K562 (cell line): ENCODE results near the gene ZNF691. TPM values are rescaled to one million over a fixed set of nuclear protein-coding genes. Genes with fewer than 3 reads are reported as not detected.

Source experiments
- ATAC-seq: fragments of 200-7000 bp; cut with Tn5 transposase; 3 replicates; pipeline ENCODE4 v1.9.1; 2020; ENCODE audit warnings: moderate library complexity
- BruUV-seq: library from RNA; stranded (reverse); fragments of 400-500 nt; replicated peaks from 2 replicates; lab custom pipeline; 2021; lab: Mats Ljungman, UMichigan
- CTCF ChIA-PET: fragments of 300-600 bp; formaldehyde crosslinking; extraction: SDS; loops from one replicate; lab custom pipeline; 2021; ENCODE audit warnings: low intra/inter-chr PET ratio; lab: Yijun Ruan, JAX
- POLR2A ChIA-PET: fragments of 300-600, 350-650 bp; sonication (Branson Sonifier 250); formaldehyde crosslinking; extraction: SDS; loops from one replicate; lab custom pipeline; 2021; ENCODE audit warnings: antibody characterized with exemption, inconsistent platforms; lab: Yijun Ruan, JAX
- DNase-seq, 4 experiments: peaks; one replicate each; pipeline versions ENCODE4 v3.0.0 to v3.0.0-alpha.2; 2011 to 2018; ENCODE audit warnings: low spot score in 3 of 4, mixed read lengths in 3 of 4; ENCODE audit errors: extremely low read depth in 1 of 4
- FAIRE-seq: peaks from 2 replicates; lab custom pipeline; 2011; peaks lifted over from hg19 to GRCh38; lab: Jason Lieb, UNC
- H2AFZ ChIP-seq: 2 replicates; pipeline ENCODE4 v1.6.0; 2011; ENCODE audit warnings: low read depth, low read length, control low read depth, inconsistent platforms
- H3K27ac ChIP-seq: fragments of 200-600 bp; 3 replicates; pipeline ENCODE4 v1.8.0; 2011; ENCODE audit warnings: low read depth, mild to moderate bottlenecking, control low read depth, inconsistent platforms, low read length, moderate library complexity, mixed read lengths; ENCODE audit errors: extremely low read depth
- H3K27me3 ChIP-seq, 2 experiments: fragments of 300-600 bp in 1 of 2; 2 replicates in 1 of 2; 3 replicates in 1 of 2; pipeline versions ENCODE4 v1.6.0 to v1.8.0; 2011; ENCODE audit warnings: inconsistent platforms in 2 of 2, low read length in 2 of 2, mild to moderate bottlenecking in 1 of 2, mixed read lengths in 1 of 2, moderate library complexity in 1 of 2; ENCODE audit not compliant: control insufficient read depth in 2 of 2, insufficient read depth in 2 of 2
- H3K36me3 ChIP-seq: fragments of 300-600 bp; 3 replicates; pipeline ENCODE4 v1.8.0; 2011; ENCODE audit warnings: mild to moderate bottlenecking, low read length, inconsistent platforms; ENCODE audit not compliant: control insufficient read depth, insufficient read depth
- H3K4me1 ChIP-seq, 2 experiments: fragments of 200-600 bp in 1 of 2; replicated peaks in 1 of 2; 2 replicates in 1 of 2; 3 replicates in 1 of 2; pipeline versions ENCODE4 v1.5.1 to v1.8.0; 2011; ENCODE audit warnings: inconsistent platforms in 2 of 2, low read length in 2 of 2, mild to moderate bottlenecking in 1 of 2, mixed read lengths in 1 of 2, moderate library complexity in 1 of 2; ENCODE audit not compliant: control insufficient read depth in 2 of 2, insufficient read depth in 2 of 2
- H3K4me2 ChIP-seq: 2 replicates; pipeline ENCODE4 v1.6.1; 2011; ENCODE audit warnings: low read length, control low read depth, inconsistent platforms, mixed read lengths; ENCODE audit not compliant: insufficient read depth
- H3K4me3 ChIP-seq: fragments of 200-600 bp; sonication (generic), shearing (Covaris generic); 2 replicates; pipeline ENCODE4 v1.5.1; 2016; ENCODE audit warnings: control low read depth, inconsistent platforms
- H3K79me2 ChIP-seq: fragments of 200-600 bp; 3 replicates; pipeline ENCODE4 v1.8.0; 2011; ENCODE audit warnings: low read length, inconsistent platforms; ENCODE audit not compliant: control insufficient read depth, insufficient read depth
- H3K9ac ChIP-seq, 2 experiments: 2 replicates each; pipeline versions ENCODE4 v1.6.0 to v1.6.1; 2011; ENCODE audit warnings: low read depth in 2 of 2, low read length in 2 of 2, control low read depth in 1 of 2, inconsistent platforms in 1 of 2, mild to moderate bottlenecking in 1 of 2, mixed read lengths in 1 of 2; ENCODE audit not compliant: insufficient read depth in 1 of 2
- H3K9me1 ChIP-seq: one replicate; pipeline ENCODE4 v1.6.0; 2011; ENCODE audit warnings: inconsistent platforms, mild to moderate bottlenecking, low read length, moderate library complexity; ENCODE audit not compliant: control insufficient read depth, insufficient read depth
- H3K9me3 ChIP-seq: replicated peaks from 2 replicates; pipeline ENCODE4 v1.5.1; 2011; ENCODE audit warnings: low read depth, low read length, inconsistent platforms; ENCODE audit not compliant: control insufficient read depth, insufficient read depth
- H4K20me1 ChIP-seq: replicated peaks from 2 replicates; pipeline ENCODE4 v1.6.1; 2011; ENCODE audit warnings: low read length, inconsistent platforms, mixed read lengths; ENCODE audit not compliant: control insufficient read depth, insufficient read depth
- CXXC5 ChIP-seq: fragments of 250-450 bp; sonication (Bioruptor Pico); IDR thresholded peaks from 2 replicates; pipeline ENCODE4 v1.8.0; 2022; ENCODE audit warnings: inconsistent platforms, mild to moderate bottlenecking, moderate library complexity
- FOXA1 ChIP-seq: fragments of 450-650 bp; IDR thresholded peaks from 2 replicates; pipeline ENCODE4 v1.6.1; 2016; ENCODE audit warnings: mild to moderate bottlenecking, borderline replicate concordance
- FOXK1 ChIP-seq: sonication (generic); formaldehyde crosslinking; IDR thresholded peaks from 2 replicates; pipeline ENCODE4 v1.8.0; 2022; ENCODE audit warnings: missing genetic modification reagents, mild to moderate bottlenecking, borderline replicate concordance
- NFIX ChIP-seq: fragments of 250-450 bp; sonication (Bioruptor Pico); IDR thresholded peaks from 2 replicates; pipeline ENCODE4 v1.4.0; 2020; ENCODE audit warnings: low read depth, mild to moderate bottlenecking, moderate library complexity
- PURB ChIP-seq: sonication (generic); formaldehyde crosslinking; IDR thresholded peaks from 2 replicates; pipeline ENCODE4 v1.9.0; 2021; ENCODE audit warnings: low read depth, mild to moderate bottlenecking, missing genetic modification reagents
- SREBF1 ChIP-seq: fragments of 150-350 bp; IDR thresholded peaks from 2 replicates; pipeline ENCODE4 v1.6.1; 2014; ENCODE audit warnings: antibody characterized with exemption, low read depth, low read length, borderline replicate concordance
- ZNF253 ChIP-seq: fragments of 250-450 bp; sonication (Bioruptor Pico); conservative IDR thresholded peaks from 2 replicates; pipeline ENCODE4 v1.6.1; 2021; ENCODE audit warnings: mild to moderate bottlenecking
- ZNF347 ChIP-seq: fragments of 450-650 bp; formaldehyde crosslinking; IDR thresholded peaks from 2 replicates; pipeline ENCODE4 v1.4.0; 2020; ENCODE audit warnings: low read depth, mild to moderate bottlenecking, moderate library complexity
- ZSCAN32 ChIP-seq: fragments of 450-650 bp; formaldehyde crosslinking; IDR thresholded peaks from 2 replicates; pipeline ENCODE4 v1.4.0; 2020; ENCODE audit warnings: mild to moderate bottlenecking, moderate library complexity
- in situ Hi-C: fragments of 300-500 bp; cut with MboI; formaldehyde crosslinking; loops from 4 replicates; pipeline ENCODE4 v1.15.0; 2018; ENCODE audit warnings: inconsistent platforms, mixed read lengths
- intact Hi-C: fragments of 100-400 bp; cut with micrococcal nuclease; formaldehyde crosslinking; loops from 2 replicates; pipeline ENCODE4 v1.14.2; 2022
- polyA plus RNA-seq, 8 experiments: library from polyadenylated mRNA; depleted of rRNA in 4 of 8; stranded (reverse) in 5 of 8; unstranded in 3 of 8; fragments of >200 nt; fragmentation: Nextera tagmentation in 2 of 8; fragmentation: Illumina TruSeq in 1 of 8; extraction: Ambion mirVana in 2 of 8; extraction: Trizol in 1 of 8; gene quantifications; 2 replicates each; pipeline versions ENCODE4 v1.2.1 to v1.2.3, GENCODE V29; 2011 to 2014; ENCODE audit warnings: inconsistent platforms in 1 of 8, missing spikeins in 1 of 8
- total RNA-seq, 7 experiments: library from RNA; depleted of rRNA in 6 of 7; stranded (reverse); fragments of >200 nt in 6 of 7; fragmentation: Illumina TruSeq in 2 of 7; extraction: Trizol in 2 of 7; gene quantifications; 2 replicates each; pipeline versions ENCODE4 v1.2.1 to v1.2.3, GENCODE V29; 2011 to 2021; ENCODE audit warnings: low replicate concordance in 1 of 7
- TF ChIP-seq, protein P1 (sequence below): fragments of 250-450 bp; sonication (Bioruptor Pico); IDR thresholded peaks from 2 replicates; pipeline ENCODE4 v1.5.0; 2020; ENCODE audit warnings: mild to moderate bottlenecking, borderline replicate concordance
- TF ChIP-seq, protein P2 (sequence below), 2 experiments: fragments of 450-650 bp; IDR thresholded peaks; 2 replicates each; pipeline ENCODE4 v1.6.1; 2016
- TF ChIP-seq, protein P3 (sequence below), 2 experiments: fragments of 150-350 bp in 1 of 2; IDR thresholded peaks; 2 replicates each; pipeline ENCODE4 v1.6.1; 2012 to 2016; ENCODE audit warnings: low read depth in 2 of 2, low read length in 2 of 2, mild to moderate bottlenecking in 1 of 2, moderate library complexity in 1 of 2
- TF ChIP-seq, protein P4 (sequence below): fragments of 250-450 bp; sonication (Bioruptor Pico); IDR thresholded peaks from 2 replicates; pipeline ENCODE4 v1.5.0; 2021

Gene ZNF691
- total and polyA plus RNA-seq, 9 of the 15 experiments (the other 6 are each of a cell fraction or from before 2014, with no cell fraction given): 10.7 to 30.4 (median 14.8) TPM

DNA sequence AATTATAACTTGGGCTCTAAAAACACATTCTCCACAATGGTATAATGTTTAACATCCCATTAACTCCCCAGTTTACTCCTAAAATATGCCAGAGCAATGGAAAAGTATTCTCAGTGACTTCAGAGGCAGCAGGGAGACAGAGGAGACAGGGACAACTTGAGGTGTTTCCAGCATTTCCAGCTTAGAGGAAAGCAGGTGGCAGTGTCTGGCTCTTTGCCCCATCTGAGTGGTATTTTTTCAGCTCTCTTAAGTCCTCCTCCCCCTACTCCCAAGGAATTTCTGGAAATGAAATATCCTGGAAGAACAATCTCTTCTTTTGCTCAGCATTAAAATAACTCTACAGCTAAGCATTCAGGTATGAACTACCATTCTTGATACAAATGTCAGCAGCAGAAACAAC, 40.2 kb upstream of the ZNF691 start:
- Histone ChIP-seq H3K4me2 (no peak overlapping the region), H3K9ac (no peak overlapping the region), H3K4me3 (no peak overlapping the region), H3K36me3 (peaks cover 14% of the 10 kb centered on the region; the same call in 2 of the 3 replicates), H3K9me1 (no peaks in the 10 kb centered on the region), H3K9me3 (no peaks in the 10 kb centered on the region), H3K27me3 (no peaks in the 10 kb centered on the region), H4K20me1 (no peaks in the 10 kb centered on the region), H3K4me1 (no peaks in the 10 kb centered on the region), H2AFZ (no peak overlapping the region), H3K79me2 (no peaks in the 10 kb centered on the region), H3K27ac (no peak overlapping the region)
- TF ChIP-seq ZSCAN32 (CRISPR knock-in tag): no peak
- no peak for TF ChIP-seq CXXC5
- TF ChIP-seq ZNF253 (CRISPR knock-in tag): no peak
- TF ChIP-seq ZNF347 (CRISPR knock-in tag): no peak
- TF ChIP-seq, protein P1, sequence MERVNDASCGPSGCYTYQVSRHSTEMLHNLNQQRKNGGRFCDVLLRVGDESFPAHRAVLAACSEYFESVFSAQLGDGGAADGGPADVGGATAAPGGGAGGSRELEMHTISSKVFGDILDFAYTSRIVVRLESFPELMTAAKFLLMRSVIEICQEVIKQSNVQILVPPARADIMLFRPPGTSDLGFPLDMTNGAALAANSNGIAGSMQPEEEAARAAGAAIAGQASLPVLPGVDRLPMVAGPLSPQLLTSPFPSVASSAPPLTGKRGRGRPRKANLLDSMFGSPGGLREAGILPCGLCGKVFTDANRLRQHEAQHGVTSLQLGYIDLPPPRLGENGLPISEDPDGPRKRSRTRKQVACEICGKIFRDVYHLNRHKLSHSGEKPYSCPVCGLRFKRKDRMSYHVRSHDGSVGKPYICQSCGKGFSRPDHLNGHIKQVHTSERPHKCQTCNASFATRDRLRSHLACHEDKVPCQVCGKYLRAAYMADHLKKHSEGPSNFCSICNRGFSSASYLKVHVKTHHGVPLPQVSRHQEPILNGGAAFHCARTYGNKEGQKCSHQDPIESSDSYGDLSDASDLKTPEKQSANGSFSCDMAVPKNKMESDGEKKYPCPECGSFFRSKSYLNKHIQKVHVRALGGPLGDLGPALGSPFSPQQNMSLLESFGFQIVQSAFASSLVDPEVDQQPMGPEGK (CRISPR knock-in tag): no peak
- TF ChIP-seq SREBF1: no peak
- no peak for TF ChIP-seq FOXA1
- no peak for TF ChIP-seq FOXK1
- TF ChIP-seq PURB (CRISPR knock-in tag): no peak
- TF ChIP-seq NFIX (CRISPR knock-in tag): no peak
- TF ChIP-seq, protein P2, sequence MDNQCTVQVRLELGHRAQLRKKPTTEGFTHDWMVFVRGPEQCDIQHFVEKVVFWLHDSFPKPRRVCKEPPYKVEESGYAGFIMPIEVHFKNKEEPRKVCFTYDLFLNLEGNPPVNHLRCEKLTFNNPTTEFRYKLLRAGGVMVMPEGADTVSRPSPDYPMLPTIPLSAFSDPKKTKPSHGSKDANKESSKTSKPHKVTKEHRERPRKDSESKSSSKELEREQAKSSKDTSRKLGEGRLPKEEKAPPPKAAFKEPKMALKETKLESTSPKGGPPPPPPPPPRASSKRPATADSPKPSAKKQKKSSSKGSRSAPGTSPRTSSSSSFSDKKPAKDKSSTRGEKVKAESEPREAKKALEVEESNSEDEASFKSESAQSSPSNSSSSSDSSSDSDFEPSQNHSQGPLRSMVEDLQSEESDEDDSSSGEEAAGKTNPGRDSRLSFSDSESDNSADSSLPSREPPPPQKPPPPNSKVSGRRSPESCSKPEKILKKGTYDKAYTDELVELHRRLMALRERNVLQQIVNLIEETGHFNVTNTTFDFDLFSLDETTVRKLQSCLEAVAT (IDR thresholded peaks at IDR 0.05): no peak
- TF ChIP-seq, protein P3, sequence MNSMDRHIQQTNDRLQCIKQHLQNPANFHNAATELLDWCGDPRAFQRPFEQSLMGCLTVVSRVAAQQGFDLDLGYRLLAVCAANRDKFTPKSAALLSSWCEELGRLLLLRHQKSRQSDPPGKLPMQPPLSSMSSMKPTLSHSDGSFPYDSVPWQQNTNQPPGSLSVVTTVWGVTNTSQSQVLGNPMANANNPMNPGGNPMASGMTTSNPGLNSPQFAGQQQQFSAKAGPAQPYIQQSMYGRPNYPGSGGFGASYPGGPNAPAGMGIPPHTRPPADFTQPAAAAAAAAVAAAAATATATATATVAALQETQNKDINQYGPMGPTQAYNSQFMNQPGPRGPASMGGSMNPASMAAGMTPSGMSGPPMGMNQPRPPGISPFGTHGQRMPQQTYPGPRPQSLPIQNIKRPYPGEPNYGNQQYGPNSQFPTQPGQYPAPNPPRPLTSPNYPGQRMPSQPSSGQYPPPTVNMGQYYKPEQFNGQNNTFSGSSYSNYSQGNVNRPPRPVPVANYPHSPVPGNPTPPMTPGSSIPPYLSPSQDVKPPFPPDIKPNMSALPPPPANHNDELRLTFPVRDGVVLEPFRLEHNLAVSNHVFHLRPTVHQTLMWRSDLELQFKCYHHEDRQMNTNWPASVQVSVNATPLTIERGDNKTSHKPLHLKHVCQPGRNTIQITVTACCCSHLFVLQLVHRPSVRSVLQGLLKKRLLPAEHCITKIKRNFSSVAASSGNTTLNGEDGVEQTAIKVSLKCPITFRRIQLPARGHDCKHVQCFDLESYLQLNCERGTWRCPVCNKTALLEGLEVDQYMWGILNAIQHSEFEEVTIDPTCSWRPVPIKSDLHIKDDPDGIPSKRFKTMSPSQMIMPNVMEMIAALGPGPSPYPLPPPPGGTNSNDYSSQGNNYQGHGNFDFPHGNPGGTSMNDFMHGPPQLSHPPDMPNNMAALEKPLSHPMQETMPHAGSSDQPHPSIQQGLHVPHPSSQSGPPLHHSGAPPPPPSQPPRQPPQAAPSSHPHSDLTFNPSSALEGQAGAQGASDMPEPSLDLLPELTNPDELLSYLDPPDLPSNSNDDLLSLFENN (IDR thresholded peaks at IDR 0.05; ENCODE audit: low read depth in 2 of 2, low read length in 2 of 2): no peak
- TF ChIP-seq, protein P4, sequence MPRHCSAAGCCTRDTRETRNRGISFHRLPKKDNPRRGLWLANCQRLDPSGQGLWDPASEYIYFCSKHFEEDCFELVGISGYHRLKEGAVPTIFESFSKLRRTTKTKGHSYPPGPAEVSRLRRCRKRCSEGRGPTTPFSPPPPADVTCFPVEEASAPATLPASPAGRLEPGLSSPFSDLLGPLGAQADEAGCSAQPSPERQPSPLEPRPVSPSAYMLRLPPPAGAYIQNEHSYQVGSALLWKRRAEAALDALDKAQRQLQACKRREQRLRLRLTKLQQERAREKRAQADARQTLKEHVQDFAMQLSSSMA (CRISPR knock-in tag): no peak
- in situ Hi-C loops: no loop called here
- ATAC-seq (no peak), FAIRE-seq (no peak), DNase-seq (no peak)
- POLR2A ChIA-PET: interaction anchor here (1.0 to 3.3 kb wide), 4 partner anchors 10 to 37 kb away, joined by 3 to 22 read pairs (median 4); partner anchors contain the start of genes ERMAP and SVBP
- CTCF ChIA-PET: no interaction called here
- intact Hi-C loops: no loop called here
- BruUV-seq: no TSS peak
